NCI-H345 treated with DMSO at 0.1 percent for 48 hours (cell line): ENCODE measurements around the gene TYRO3.
"Not testable (repeated sequence)": the region's sequence is repeated elsewhere in the genome, so short reads cannot be mapped to it uniquely, and the experiment has no call there.

Experiments
- DNase-seq: peaks from one replicate; lab custom pipeline; 2025; ENCODE audit not compliant: unreplicated experiment; lab: John Stamatoyannopoulos, UW

Gene TYRO3

GRCh38 chr15:41553731-41554130 lies 5.3 kb upstream of the TYRO3 start:
- DNase-seq: no peak

GRCh38 chr15:41554343-41554742 lies 4.7 kb upstream of the TYRO3 start:
- no peak for DNase-seq

- no peak for DNase-seq
Measured at GRCh38 chr15:41554915-41555314, 4.1 kb upstream of the TYRO3 start.

- DNase-seq: no peak
Measured at GRCh38 chr15:41556677-41557076, 2.3 kb upstream of the TYRO3 start.

- peak; percentile 60 for DNase-seq
Measured at GRCh38 chr15:41557673-41558399, 1.2 kb upstream of the TYRO3 start.

GRCh38 chr15:41559239-41559782 lies 299 bp downstream of the TYRO3 start:
- no peak for DNase-seq

- no peak for DNase-seq
Measured at GRCh38 chr15:41560572-41560874, 1.5 kb downstream of the TYRO3 start.

- no peak for DNase-seq
Measured at GRCh38 chr15:41561104-41561776, 2.2 kb downstream of the TYRO3 start.

- no peak for DNase-seq
Measured at GRCh38 chr15:41561777-41562145, 2.7 kb downstream of the TYRO3 start.

- no peak for DNase-seq
Measured at GRCh38 chr15:41562244-41562643, 3.2 kb downstream of the TYRO3 start.

- DNase-seq: no peak
Measured at GRCh38 chr15:41562784-41563198, 3.8 kb downstream of the TYRO3 start.

GRCh38 chr15:41564286-41564959 lies 5.4 kb downstream of the TYRO3 start:
- DNase-seq: no peak

GRCh38 chr15:41564960-41565502 lies 6.0 kb downstream of the TYRO3 start:
- no peak for DNase-seq

GRCh38 chr15:41565702-41566101 lies 6.7 kb downstream of the TYRO3 start:
- no peak for DNase-seq

- no peak for DNase-seq
Measured at GRCh38 chr15:41566121-41566885, 7.3 kb downstream of the TYRO3 start.

GRCh38 chr15:41567261-41567660 lies 8.2 kb downstream of the TYRO3 start:
- DNase-seq: no peak

GRCh38 chr15:41567862-41568261 lies 8.8 kb downstream of the TYRO3 start:
- no peak for DNase-seq

GRCh38 chr15:41568350-41569017 lies 9.5 kb downstream of the TYRO3 start:
- no peak for DNase-seq

- DNase-seq: not testable (repeated sequence)
Measured at GRCh38 chr15:41569232-41569631, 10.2 kb downstream of the TYRO3 start.

GRCh38 chr15:41570764-41571163 lies 11.8 kb downstream of the TYRO3 start:
- no peak for DNase-seq
